ENCODE results near the gene LHX5. TPM values are rescaled to one million over a fixed set of nuclear protein-coding genes. Genes with fewer than 3 reads are reported as not detected.

Gene LHX5
- total RNA-seq, 1 donor from 2014 or later, result not detected

DNA sequence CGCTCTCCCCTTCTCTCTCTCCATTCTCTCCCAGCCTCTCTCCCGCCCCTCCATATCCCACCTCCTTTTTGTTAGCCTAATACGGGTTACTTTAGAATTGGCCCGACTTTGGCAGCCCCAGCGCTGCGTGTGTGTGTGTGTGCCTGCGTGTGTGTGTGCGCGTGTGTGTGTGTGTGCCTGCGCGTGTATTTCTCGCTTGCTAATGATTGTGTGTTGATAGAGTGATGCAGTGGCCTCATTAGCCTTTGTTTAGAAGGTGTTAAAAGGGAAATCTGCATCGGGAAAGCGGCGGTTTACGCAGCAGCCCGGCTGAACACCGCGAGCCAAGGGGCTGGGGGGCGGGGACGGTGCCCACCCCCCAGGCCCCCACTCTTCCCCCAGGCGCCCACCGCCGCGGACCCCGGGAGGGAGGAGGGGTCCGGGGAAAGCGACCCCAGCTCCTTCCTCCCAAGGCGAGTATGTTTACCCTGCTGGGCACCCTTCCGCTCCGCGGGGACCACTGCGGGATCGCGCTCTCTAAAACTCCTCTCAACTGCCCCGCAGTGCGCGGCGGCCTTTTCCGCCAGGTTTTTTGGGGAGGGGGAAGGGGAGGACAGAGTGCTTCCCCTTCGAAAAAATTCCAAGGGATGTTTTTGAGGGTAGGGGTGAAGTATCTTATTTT, 6.8 kb upstream of the LHX5 start:
- DNase-seq (ENCODE audit: low spot score), result no peak

DNA sequence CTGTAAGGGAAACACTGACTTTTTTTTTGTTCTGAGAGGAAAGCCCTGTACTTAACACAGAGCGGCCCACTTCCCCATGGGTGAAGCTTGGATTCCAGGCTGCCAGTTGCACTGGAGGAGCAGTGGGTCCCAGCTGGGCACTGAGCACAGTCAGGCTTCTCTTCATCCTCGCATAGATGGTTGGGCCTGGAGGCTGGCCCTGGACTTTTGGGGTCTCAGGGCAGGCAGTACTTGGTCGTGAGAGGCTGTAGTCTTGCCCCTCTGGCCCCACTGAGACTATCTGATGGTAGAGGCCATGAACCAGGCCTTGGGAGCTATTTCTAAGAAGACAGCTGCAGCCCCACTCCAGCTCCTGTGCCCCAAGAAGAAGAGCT, 6.2 kb upstream of the LHX5 start:
- DNase-seq (ENCODE audit: low spot score), result no peak

DNA sequence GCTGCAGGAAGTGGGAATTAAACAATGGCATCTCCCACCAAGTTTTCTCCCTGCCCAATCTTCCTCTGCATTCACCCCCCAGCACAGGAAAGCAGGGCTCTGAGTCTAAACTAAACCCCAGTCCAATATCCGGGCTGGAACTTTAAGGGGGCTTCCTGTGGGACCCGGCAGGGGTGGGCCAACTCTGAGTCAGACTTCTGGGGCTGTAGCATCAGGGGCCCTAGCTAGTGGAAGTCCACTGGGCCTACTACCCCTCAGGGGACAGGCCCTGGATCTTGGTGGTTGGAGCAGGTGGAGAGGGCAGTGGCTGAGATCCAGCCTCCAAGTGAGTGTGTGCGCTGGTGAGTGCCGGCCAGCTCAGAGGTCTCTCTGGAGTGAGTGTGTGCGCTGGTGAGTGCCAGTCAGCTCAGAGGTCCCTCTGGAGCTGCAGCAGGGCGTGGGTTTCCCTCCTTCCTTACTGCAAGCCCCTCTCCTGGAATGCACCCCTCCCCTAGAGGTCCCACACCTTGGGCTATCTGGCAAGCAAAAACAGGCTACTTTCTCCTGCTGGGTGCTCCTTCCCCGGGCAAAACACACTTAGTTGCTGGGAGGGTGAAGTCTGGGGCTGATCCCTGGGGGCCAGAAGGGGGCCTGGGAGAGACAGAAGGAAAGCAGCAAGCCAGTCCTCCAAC, 5.6 kb upstream of the LHX5 start:
- no peak for DNase-seq (ENCODE audit: low spot score)

DNA sequence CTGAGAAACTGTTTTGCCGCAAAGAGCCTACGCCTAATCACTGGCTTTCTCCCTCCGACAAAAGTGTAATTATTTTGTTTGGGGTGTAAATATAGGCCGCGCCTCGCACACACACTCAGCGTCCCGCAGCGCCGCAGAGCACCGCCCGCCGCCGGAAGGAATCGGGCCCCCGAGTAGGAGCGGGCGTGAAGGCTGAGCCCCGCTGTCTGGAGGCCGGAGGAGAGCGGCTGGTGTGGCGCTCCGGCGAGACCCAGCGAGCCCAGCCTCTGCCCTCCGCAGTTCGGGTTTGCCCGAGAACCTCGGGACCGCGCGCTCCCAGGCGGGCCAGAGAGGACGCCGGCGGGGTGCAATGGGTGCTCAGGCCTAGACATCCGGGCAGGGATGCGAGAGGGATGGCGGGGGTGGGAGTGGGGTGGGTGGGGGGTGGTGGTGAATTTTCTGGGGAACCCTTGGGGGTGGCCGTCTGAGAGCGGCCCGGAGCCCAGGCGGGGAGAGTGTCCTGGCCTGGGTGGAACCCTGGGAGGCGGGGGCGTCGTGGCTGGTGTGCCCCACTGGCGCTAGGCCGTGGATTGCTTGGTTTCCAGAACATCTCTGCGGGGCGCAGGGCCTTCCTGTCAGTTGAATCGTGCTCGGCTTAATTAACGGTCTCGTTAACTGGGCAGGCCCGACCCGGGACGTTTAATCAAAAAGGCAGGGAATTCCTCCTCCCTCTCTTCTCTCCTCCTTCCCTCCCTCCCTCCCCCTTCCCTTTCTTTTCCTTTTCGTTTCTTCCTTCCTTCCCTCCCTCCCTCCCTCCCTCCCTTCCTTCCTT, 4.7 kb upstream of the LHX5 start:
- DNase-seq (ENCODE audit: low spot score), result no peak

DNA sequence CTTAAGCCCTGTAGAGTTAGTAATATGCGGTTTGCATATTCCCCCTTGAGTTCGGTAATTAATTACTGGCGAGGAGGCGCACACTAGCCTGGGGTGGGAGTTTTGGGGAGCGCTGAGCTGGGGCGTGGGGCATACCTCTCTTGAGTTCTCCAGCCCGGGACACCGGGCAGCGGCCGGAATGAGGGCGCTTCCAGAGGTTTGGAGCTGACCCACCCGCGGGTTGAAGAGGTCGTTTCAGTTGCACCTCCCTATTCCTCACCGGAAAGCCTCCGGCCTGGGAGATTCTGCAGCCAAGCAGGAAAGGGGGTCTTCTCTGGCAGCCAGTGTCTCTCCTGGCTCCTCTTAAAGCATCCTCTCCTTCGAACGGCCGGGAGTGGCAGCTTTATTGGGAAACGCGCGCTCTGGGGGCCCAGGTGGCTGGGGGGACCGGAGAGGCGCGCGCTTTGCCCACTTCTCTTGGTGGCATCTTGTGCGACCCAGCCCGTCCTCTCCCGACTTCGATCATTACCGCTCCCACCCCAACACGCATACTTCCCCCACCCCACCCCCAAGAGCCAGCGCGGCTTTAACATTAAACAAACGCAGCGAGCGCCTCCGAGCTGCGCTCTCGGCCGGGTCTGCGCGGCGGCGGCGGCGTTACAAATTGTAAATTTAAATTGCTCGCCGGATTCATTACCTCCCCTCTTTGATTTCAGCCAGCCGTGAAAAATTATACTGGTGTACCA, 3.9 kb upstream of the LHX5 start:
- DNase-seq (ENCODE audit: low spot score), result no peak

DNA sequence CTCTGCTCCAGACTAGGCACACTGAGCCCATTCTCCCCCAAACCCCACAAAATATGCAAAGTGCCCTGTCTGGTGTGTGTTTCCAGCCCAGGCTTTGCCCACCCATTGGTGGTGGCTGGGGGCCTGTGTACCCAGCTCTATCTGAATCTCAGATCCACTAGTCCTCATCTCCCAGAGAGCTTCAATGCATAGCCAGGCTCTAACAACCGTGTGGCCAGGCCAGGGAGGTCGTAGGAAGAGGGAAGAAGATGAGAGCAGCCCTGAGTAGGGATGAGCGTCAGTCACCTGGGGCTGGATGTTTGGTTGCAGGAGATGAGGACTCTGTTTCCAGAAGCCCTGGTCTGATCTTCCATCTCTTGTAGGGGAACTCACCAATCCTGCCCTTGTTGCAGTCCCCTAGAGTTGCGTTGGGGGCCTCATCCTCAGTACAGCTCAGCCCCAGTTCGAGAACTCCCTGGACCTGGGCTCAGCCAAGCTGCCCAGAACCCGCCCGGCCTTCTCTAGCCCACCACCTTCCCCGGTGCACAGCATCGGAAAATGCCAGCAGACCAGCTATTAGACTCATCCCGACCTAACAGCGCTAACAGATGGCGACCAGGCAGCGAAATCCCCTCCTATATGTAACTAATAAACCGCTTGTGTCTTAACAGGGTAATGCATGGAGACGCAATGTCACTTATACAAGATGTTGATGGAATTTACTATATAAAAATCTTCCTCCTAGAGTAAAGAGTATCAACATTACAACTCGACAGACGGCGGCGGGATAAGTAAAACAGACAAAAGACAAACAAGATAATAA, 3.2 kb upstream of the LHX5 start:
- DNase-seq (ENCODE audit: low spot score), result no peak

DNA sequence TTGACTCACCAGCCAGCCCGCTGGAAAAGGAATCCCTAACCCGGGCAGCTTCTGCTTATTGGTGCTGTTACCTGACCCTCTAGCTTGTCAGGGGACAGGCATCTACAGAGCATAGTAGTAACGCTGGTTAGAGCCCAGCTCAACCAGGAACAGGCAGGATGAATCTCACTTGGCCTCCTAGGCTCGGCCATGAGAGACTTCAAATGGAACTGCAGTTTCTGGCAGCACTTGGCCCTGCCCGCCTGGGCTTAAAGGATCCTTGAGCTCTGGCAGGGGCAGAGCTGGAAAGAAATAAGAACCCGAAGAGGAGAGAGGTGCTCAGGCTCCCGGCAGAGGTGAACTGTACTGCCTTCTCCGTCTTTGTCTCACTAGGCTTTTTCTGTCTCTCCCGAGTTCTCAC, 2.3 kb upstream of the LHX5 start:
- DNase-seq (ENCODE audit: low spot score), result no peak

DNA sequence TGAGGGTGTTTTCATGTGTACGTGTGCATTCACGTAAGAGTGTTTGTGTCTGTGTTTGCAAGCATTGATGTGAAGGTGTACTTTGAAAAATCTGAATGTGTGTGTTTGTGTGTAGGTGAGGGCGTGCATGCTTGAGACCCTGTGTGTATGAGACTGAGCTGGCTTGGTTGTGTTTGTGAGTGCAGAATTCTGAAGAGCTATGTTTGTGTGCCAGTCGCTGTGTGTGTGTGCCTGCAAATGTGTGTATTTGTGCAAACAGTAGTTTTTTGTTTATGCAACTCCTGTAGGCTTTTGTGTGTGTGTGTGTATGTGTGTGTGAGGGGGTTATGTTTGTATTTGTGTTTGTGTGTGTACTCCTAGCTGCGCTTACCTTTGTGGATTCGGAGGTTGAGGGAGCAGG, 1.7 kb upstream of the LHX5 start:
- DNase-seq (ENCODE audit: low spot score), result no peak

DNA sequence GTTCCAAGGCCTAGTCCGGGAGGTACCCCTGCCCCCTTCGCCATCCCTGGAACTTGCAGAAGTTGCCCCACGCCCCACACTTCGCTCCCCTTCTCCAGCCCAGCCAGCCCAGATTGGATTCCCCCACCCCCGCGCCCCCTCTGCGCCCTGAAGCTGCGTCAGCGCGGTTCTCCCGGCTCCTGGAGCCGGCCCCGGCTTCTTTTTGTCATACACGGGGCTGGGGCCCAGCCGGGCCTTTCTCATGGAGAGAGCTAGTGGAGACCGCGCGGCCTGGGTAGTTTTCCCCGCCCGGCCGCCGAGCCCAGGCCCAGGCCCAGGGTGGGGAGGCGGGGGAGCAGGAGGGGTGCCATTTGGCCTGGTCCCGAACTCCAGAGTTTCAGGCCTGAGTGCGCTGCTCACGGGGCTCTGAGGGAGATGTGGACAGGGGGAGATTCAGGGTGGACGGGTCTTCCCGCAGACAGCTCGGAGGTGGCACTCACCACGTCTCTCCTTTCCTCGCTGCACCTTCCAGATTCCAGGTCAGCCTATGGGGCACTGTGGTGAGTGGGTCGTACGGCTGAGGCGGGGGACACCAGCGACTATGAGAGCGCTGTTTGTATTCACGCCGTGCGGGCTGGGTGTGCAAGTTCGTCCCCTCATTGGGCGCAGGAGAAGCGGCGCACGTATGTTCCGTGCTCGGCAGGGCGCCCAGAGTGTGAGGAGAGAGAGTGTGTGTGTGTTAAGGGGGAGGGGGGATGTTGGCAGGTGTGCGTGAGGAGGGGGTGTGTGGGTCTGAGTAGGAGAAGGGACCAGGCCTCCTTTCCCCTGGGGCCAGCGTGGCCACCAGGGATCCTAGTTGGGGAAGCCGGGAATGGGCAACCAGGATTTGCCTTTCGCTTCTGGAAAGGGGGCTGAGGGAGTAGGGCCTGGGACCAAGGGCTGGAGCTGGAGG, 785 bp upstream of the LHX5 start:
- no peak for DNase-seq (ENCODE audit: low spot score)

DNA sequence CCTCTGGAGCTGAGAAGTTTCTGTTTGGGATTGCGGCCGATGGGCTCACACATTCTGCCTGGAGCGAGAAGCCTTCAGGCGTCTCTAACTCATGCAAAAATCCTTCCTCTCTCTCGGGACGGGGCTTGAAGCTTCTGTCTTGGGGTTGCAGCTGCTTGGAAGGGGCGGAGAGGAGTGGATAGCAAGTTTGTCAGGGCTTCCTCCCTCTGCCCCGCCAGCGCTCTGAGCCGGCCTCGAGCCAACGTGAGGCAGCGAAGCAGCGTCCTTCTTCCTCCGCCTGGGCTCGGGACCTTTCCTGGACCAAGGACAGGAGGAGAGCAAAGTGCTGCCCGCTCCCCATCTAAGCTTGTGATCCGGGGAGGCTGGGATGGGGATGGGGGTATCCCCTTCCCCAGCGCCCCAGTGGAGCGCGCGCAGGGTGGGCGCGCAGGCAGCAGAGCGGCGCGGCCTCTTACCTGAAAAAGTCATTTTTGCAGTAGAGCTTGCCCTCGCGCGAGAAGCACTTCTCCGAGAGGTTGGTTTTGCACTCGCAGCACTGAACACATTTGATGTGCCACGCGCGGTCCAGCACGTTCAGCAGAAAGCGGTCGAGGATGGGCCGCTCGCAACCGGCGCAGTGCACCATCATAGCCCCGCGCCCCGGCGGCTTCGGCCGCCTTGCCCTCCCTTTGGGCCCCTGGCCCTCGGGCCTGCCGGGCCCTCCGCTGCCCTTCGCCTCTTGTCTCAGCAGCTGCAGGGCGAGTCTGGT, 626 bp downstream of the LHX5 start:
- DNase-seq (ENCODE audit: low spot score), result no peak

DNA sequence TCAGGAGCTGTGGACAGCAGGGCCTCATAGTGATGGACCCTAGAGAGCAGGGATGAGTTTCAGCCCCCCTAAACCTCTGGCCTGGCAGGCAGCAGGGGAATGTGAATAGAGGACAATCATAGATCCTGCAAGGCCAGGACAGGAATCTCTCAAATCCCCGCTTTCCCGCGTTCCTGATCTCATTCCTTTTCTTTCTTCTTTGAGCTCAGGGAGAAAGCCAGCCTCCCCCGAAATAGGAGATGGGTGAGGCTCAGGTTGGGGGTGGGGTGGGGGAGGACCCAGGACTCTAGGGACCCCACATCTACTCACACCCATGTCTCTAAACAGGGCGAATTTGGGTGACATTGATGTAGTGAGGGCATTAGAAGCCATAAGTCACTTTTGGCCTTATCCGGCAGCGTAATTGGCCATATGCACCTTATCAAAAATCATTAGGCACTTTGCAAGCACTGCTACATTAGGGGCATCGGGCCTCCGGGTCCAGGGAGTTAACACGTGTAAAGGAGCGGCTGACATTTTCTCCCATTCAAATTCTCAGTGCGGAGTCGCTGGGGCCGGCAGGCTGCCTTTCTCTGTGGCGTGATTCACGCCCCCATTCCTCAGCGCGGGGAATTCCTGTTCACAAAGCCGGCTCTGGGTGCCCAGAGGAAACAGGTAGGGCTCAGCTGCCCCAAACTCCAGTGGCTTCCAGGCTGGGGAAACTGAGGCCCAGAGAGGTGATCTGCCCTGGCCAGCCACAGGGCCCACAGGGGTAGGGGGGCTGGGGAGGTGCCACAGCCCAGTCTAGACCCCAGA, 1.5 kb downstream of the LHX5 start:
- no peak for DNase-seq (ENCODE audit: low spot score)

DNA sequence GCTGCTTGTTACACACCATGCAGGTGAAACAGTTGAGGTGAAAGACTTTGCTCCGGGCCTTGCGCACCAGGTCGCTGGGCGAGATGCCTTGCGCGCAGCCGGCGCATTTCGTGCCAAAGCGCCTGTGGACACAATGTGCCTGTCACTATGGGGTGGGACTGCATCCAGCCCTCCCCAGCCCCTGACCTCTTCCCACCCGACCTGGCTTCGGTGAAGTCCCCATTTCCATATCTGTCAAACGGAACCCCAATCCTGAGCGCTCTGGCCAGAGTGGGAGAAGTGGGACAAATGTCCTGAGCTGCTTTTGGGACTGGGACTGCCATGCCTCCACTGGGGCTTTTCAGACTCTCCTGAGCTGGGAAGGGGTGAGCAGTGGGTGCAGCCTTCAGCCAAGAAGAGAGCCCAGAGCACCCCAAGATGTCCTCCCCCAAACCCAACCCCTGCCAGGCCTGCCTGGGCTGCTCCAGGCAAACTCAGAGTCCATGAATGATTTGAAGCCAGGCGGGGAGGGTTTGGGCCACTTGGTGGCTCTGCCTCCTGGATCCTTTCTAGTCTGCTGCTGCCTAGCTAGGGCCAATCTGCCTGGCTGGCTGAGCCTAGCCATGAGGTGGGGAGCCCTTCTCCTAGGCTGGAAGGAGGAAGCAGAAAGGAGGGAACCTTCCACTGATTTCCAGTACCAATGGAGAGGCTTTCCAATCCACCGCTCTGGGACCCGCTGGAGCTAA, 2.3 kb downstream of the LHX5 start:
- DNase-seq (ENCODE audit: low spot score), result no peak

DNA sequence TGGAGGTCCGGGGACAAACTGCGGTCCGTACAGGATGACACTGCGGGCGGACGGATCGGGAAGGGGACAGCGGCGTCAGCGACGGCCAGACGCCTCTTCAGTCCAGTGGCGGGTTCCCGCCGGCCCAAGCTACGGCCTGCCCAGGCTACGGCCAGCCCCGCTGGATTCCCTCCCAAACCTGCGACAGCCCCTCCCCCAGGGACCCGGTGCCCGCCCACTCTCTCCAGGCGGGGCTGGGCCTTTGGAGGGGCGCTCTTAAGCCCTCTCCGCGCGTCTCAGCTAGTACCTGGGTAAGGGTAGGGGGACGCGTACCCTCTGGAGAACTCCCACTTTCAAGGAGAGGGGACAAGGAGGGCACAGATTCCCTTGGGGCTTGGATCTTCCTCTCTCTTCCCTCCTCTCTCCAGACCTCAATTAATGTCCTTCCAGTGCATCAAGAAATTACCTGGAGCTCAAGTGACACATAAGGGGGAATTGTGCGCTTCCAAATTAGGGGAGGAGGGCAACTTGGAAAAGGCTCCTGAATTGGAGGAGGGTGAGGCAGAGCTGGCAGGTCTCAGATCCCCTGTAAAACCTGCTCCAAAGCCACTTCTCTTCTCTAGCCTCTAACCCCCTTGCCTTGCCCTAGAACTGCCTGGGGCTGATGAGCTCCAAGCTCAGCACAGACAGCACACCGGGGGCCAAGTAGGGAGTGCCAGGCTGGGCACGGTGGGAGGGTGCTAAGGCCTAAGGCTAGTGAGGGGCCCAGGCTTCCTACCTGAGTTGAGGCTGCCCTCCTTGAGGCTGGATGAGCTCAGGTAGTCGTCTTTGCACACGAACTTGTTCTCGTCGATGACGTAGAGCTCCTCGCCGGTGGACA, 3.1 kb downstream of the LHX5 start:
- no peak for DNase-seq (ENCODE audit: low spot score)

DNA sequence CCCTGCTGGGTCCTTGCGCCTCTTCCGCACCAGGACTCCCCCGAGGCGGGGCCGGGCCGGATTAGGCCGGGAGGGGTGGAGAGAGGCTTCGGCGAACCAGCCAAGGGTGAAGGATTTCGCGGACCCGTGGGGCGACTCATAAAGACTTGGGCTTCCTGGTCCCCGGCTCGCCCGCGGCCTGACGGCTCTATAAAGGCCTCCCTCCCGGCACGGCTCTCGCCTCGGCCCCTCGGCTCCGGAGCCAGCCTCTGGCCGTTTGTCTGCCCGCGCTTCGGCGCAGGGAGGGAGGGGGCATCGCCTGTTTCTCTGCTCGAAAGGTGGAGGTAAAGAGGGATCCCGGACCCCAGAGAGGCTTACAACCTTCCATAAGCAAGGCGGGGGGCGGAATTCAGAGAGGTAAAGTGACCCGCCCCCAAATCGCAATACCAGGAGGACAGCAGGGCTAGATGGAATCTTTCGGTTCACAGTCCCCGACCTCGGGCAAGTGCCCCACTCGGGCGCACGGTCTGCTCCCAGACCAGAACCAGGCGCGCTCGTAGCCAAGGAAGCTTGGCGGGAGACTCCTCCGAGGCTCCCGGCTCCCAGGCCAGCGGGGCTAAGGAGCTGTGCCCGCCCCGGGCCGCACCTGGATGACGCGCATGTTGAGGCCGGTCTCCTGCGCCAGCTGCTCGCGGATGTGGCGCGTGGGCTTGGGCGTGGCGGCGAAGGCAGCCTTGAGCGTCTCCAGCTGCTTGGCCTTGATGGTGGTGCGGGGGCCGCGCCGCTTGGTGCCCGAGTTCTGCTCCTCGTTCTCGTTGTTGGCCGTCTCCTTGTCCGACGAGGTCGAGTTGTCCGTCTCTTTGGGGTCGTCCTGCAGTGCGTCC, 3.9 kb downstream of the LHX5 start:
- no peak for DNase-seq (ENCODE audit: low spot score)

DNA sequence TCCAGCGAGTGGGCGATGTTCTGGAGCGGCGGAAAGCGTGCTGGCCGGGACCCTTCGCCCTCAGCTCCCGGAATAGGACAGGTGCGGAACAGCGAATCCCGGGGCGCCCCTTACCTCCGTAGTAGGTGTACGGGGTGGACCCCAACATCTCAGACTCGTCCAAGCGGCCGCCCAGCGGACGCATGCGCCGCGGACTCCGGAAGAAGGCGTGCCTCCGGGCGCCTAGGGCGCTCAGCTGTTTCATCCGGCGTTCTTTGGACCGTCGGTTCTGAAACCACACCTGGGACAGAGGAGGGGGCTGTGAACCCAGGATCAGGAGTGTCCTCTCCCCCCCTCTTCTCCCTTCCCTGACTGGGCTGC, 4.5 kb downstream of the LHX5 start:
- DNase-seq (ENCODE audit: low spot score), result no peak

Data from mesenteric fat pad (tissue), 1 donor.